GM12878 (cell line): Measurements from ENCODE around the gene ASCC3. TPM values are rescaled to one million over a fixed set of nuclear protein-coding genes. Genes with fewer than 3 reads are reported as not detected.

ENCODE experiments used
- ATAC-seq: fragments of 200-7000 bp; cut with Tn5 transposase; 3 replicates; pipeline ENCODE4 v1.9.1; 2020; ENCODE audit warnings: mild to moderate bottlenecking, moderate library complexity
- BruUV-seq: library from RNA; stranded (reverse); fragments of 400-500 nt; replicated peaks from 2 replicates; lab custom pipeline; 2021; lab: Mats Ljungman, UMichigan
- CTCF ChIA-PET: fragments of 300-600 bp; sonication (Branson Sonifier 250); formaldehyde crosslinking; extraction: SDS; loops from one replicate; lab custom pipeline; 2021; ENCODE audit warnings: inconsistent platforms; lab: Yijun Ruan, JAX
- POLR2A ChIA-PET: fragments of 350-600 bp; formaldehyde crosslinking; extraction: SDS; loops from one replicate; lab custom pipeline; 2021; ENCODE audit warnings: inconsistent platforms; lab: Charles Lee
- RAD21 ChIA-PET: fragments of 300-600 bp; sonication (Branson Sonifier 250); formaldehyde crosslinking; loops from one replicate; lab custom pipeline; 2023; ENCODE audit warnings: antibody characterized with exemption; ENCODE audit not compliant: unreplicated experiment; lab: Charles Lee
- SMC1A ChIA-PET: fragments of 300-600 bp; sonication (Branson Sonifier 250); formaldehyde crosslinking; loops from one replicate; lab custom pipeline; 2023; ENCODE audit not compliant: unreplicated experiment, uncharacterized antibody; lab: Charles Lee
- DNase-seq: peaks from one replicate; pipeline ENCODE4 v3.0.0-alpha.2; 2011; ENCODE audit warnings: low read depth, low spot score
- FAIRE-seq: peaks from 3 replicates; lab custom pipeline; 2011; peaks lifted over from hg19 to GRCh38; lab: Jason Lieb, UNC
- H2AFZ ChIP-seq: 2 replicates; pipeline ENCODE4 v1.6.0; 2011; ENCODE audit warnings: low read depth, low read length, control low read depth; ENCODE audit not compliant: control insufficient read depth
- H3K27ac ChIP-seq: 2 replicates; pipeline ENCODE4 v1.5.1; 2011; ENCODE audit warnings: control low read depth; ENCODE audit not compliant: control insufficient read depth, insufficient read depth
- H3K27me3 ChIP-seq, 2 experiments: replicated peaks in 1 of 2; 2 replicates each; pipeline versions ENCODE4 v1.6.0 to v1.6.1; 2011; ENCODE audit warnings: low read length in 1 of 2; ENCODE audit not compliant: control insufficient read depth in 2 of 2, insufficient read depth in 2 of 2
- H3K36me3 ChIP-seq, 2 experiments: 2 replicates each; pipeline ENCODE4 v1.5.1; 2011; ENCODE audit warnings: low read length in 1 of 2; ENCODE audit not compliant: control insufficient read depth in 2 of 2, insufficient read depth in 2 of 2
- H3K4me1 ChIP-seq: 2 replicates; pipeline ENCODE4 v1.6.1; 2011; ENCODE audit warnings: mild to moderate bottlenecking, low read length, moderate library complexity, mixed read lengths; ENCODE audit not compliant: control insufficient read depth, insufficient read depth
- H3K4me2 ChIP-seq: 2 replicates; pipeline ENCODE4 v1.6.0; 2011; ENCODE audit warnings: control low read depth; ENCODE audit not compliant: control insufficient read depth, insufficient read depth
- H3K4me3 ChIP-seq: fragments of 200-600 bp; sonication (generic); 2 replicates; pipeline ENCODE4 v1.5.1; 2016
- H3K79me2 ChIP-seq: 2 replicates; pipeline ENCODE4 v1.6.0; 2011; ENCODE audit warnings: low read length; ENCODE audit not compliant: control insufficient read depth, insufficient read depth
- H3K9ac ChIP-seq: 2 replicates; pipeline ENCODE4 v1.8.0; 2011; ENCODE audit warnings: low read length, control low read depth, mixed read lengths; ENCODE audit not compliant: control insufficient read depth, insufficient read depth
- H3K9me3 ChIP-seq: replicated peaks from 3 replicates; pipeline ENCODE4 v1.5.1; 2011; ENCODE audit warnings: mild to moderate bottlenecking, low read length; ENCODE audit not compliant: control insufficient read depth, insufficient read depth
- H4K20me1 ChIP-seq: 2 replicates; pipeline ENCODE4 v1.6.0; 2011; ENCODE audit not compliant: control insufficient read depth, insufficient read depth
- ATF2 ChIP-seq: IDR thresholded peaks from 2 replicates; pipeline ENCODE4 v1.6.1; 2012; ENCODE audit warnings: low read length, inconsistent platforms
- BRCA1 ChIP-seq: IDR thresholded peaks from 2 replicates; pipeline ENCODE4 v1.6.1; 2011; ENCODE audit warnings: low read depth, low read length, improper control_type of control experiment
- CEBPB ChIP-seq, 2 experiments: fragments of 150-350 bp in 1 of 2; IDR thresholded peaks; 2 replicates each; pipeline ENCODE4 v1.6.1; 2012 to 2014; ENCODE audit warnings: low read depth in 2 of 2, low read length in 2 of 2, borderline replicate concordance in 1 of 2, inconsistent platforms in 1 of 2
- CTCF ChIP-seq, 3 experiments: IDR thresholded peaks in 2 of 3; conservative IDR thresholded peaks in 1 of 3; 2 replicates each; pipeline ENCODE4 v1.5.1; 2011; ENCODE audit warnings: low read depth in 3 of 3, low read length in 3 of 3, mild to moderate bottlenecking in 3 of 3, control low read depth in 2 of 3, moderate library complexity in 2 of 3, inconsistent platforms in 1 of 3, mixed read lengths in 1 of 3; ENCODE audit not compliant: control insufficient read depth in 2 of 3, insufficient read depth in 1 of 3; ENCODE audit errors: extremely low read depth in 1 of 3
- E4F1 ChIP-seq: fragments of 450-650 bp; IDR thresholded peaks from 2 replicates; pipeline ENCODE4 v1.6.1; 2018; ENCODE audit warnings: borderline replicate concordance, mild to moderate bottlenecking; ENCODE audit not compliant: partially characterized antibody
- HDGF ChIP-seq: fragments of 450-650 bp; IDR thresholded peaks from 2 replicates; pipeline ENCODE4 v1.6.1; 2016; ENCODE audit warnings: antibody characterized with exemption
- JUNB ChIP-seq: IDR thresholded peaks from 2 replicates; pipeline ENCODE4 v1.6.1; 2016; ENCODE audit warnings: antibody characterized with exemption, mild to moderate bottlenecking
- KAT2A ChIP-seq: conservative IDR thresholded peaks from 2 replicates; pipeline ENCODE4 v1.6.1; 2011; ENCODE audit warnings: low read depth, low read length; ENCODE audit not compliant: control insufficient read depth
- MXI1 ChIP-seq: fragments of 150-350 bp; IDR thresholded peaks from 2 replicates; pipeline ENCODE4 v1.6.1; 2011; ENCODE audit warnings: low read depth, mild to moderate bottlenecking, inconsistent platforms, low read length, improper control_type of control experiment
- PAX5 ChIP-seq: IDR thresholded peaks from 2 replicates; pipeline ENCODE4 v1.6.1; 2011; ENCODE audit warnings: low read depth, low read length, borderline replicate concordance
- REST ChIP-seq: IDR thresholded peaks from 2 replicates; pipeline ENCODE4 v1.6.1; 2012; ENCODE audit warnings: mild to moderate bottlenecking, low read depth, low read length
- SP1 ChIP-seq: IDR thresholded peaks from one replicate; pipeline ENCODE4 v1.6.1; 2011; ENCODE audit warnings: low read depth, low read length
- TCF7 ChIP-seq: IDR thresholded peaks from 2 replicates; pipeline ENCODE4 v1.6.1; 2014; ENCODE audit warnings: antibody characterized with exemption, borderline replicate concordance
- ZZZ3 ChIP-seq: IDR thresholded peaks from 2 replicates; pipeline ENCODE4 v1.6.1; 2011; ENCODE audit warnings: low read depth; ENCODE audit not compliant: control insufficient read depth, insufficient read length
- WGBS: methylation state at CpG from one replicate; pipeline ENCODE4 v1.1.6; 2016; ENCODE audit warnings: low lambda C conversion rate; ENCODE audit not compliant: insufficient replicate concordance, insufficient coverage; ENCODE audit errors: missing lambda C conversion rate; 5-methylcytosine and 5-hydroxymethylcytosine counted together
- in situ Hi-C: fragments of 300-500 bp; cut with MboI; formaldehyde crosslinking; loops from 9 replicates; pipeline ENCODE4 v1.14.3; 2018; ENCODE audit warnings: mixed read lengths
- intact Hi-C: fragments of 100-400 bp; cut with micrococcal nuclease; formaldehyde crosslinking; loops from one replicate; pipeline ENCODE4 v1.14.2; 2022; ENCODE audit not compliant: unreplicated experiment
- polyA plus RNA-seq, 11 experiments: library from polyadenylated mRNA; depleted of rRNA in 4 of 11; unstranded in 6 of 11; stranded (reverse) in 5 of 11; fragments of >200 nt; fragmentation: Nextera tagmentation in 4 of 11; fragmentation: Illumina TruSeq in 1 of 11; extraction: Ambion mirVana in 4 of 11; extraction: Trizol in 1 of 11; gene quantifications; 1 replicate in 1 of 11; 2 replicates in 10 of 11; pipeline versions ENCODE4 v1.2.1 to v1.2.3, GENCODE V29; 2011 to 2016; ENCODE audit warnings: inconsistent platforms in 2 of 11, missing spikeins in 2 of 11, low read depth in 1 of 11
- total RNA-seq, 4 experiments: library from RNA; depleted of rRNA in 3 of 4; stranded (reverse); fragments of >200 nt in 3 of 4; fragmentation: Illumina TruSeq in 1 of 4; extraction: Trizol in 1 of 4; gene quantifications; 2 replicates each; pipeline versions ENCODE4 v1.2.1 to v1.2.3, GENCODE V29; 2013 to 2021

ASCC3 gene
- total and polyA plus RNA-seq, 10 of the 15 experiments (the other 5 are each of a cell fraction or from before 2014, with no cell fraction given), result 19.9 to 76.2 (median 55.9) TPM

- ChIA-PET CTCF (no interaction called here), SMC1A (interaction anchor here (1.4 kb wide), 1 partner anchor 39 kb away, joined by 3 read pairs; no protein-coding TSS in a partner anchor), POLR2A (no interaction called here), RAD21 (no interaction called here)
- DNase-seq, result no peak
- 96% methylated on average over 5 of the region's 5 CpGs for WGBS
- BruUV-seq, result no TSS peak
- Histone ChIP-seq H3K4me3 (no peak overlapping the region), H3K4me2 (no peak overlapping the region), H3K4me1 (no peaks in the 10 kb centered on the region), H3K36me3 (0 out of 4 replicates have a peak, but pooled peaks cover 0 to 2% of the 10 kb centered on the region in 2 experiments), H4K20me1 (no peaks in the 10 kb centered on the region), H3K27me3 (no peaks in the 10 kb centered on the region), H2AFZ (no peak overlapping the region), H3K9ac (no peak overlapping the region), H3K79me2 (no peaks in the 10 kb centered on the region), H3K27ac (no peak overlapping the region), H3K9me3 (no peaks in the 10 kb centered on the region)
- in situ Hi-C loops, result no loop called here
- intact Hi-C loops, result no loop called here
- no peak for FAIRE-seq
- TF ChIP-seq ZZZ3 (no peak), BRCA1 (no peak), JUNB (no peak), HDGF (no peak), TCF7 (no peak), ATF2 (no peak), KAT2A (no peak), SP1 (no peak), PAX5 (no peak), REST (no peak), E4F1 (no peak), MXI1 (no peak), CTCF (IDR thresholded peaks at IDR 0.05 in 2 of 3, conservative IDR thresholded peaks at IDR 0.05 in 1 of 3; ENCODE audit: control insufficient read depth in 2 of 3, extremely low read depth in 1 of 3, insufficient read depth in 1 of 3, low read depth in 3 of 3, low read length in 3 of 3) (no peak), CEBPB (IDR thresholded peaks at IDR 0.05; ENCODE audit: borderline replicate concordance in 1 of 2, low read depth in 2 of 2, low read length in 2 of 2) (no peak)
- ATAC-seq, result no peak
These were observed 326.9 kb downstream of the ASCC3 start for GRCh38 chr6:100554228-100554627.
